GM12875 (cell line): ENCODE data around the gene UBE2D2.

Source experiments
- H3K4me3 ChIP-seq: one replicate; pipeline ENCODE4 v1.5.1; 2011; ENCODE audit warnings: low read depth, low read length, control low read depth
- TF ChIP-seq, protein P1 (sequence below): IDR thresholded peaks from 2 replicates; pipeline ENCODE4 v1.5.1; 2011; ENCODE audit warnings: low read depth, mild to moderate bottlenecking, control low read depth, inconsistent platforms, low read length, moderate library complexity, borderline replicate concordance; ENCODE audit not compliant: insufficient read depth

Gene UBE2D2

DNA sequence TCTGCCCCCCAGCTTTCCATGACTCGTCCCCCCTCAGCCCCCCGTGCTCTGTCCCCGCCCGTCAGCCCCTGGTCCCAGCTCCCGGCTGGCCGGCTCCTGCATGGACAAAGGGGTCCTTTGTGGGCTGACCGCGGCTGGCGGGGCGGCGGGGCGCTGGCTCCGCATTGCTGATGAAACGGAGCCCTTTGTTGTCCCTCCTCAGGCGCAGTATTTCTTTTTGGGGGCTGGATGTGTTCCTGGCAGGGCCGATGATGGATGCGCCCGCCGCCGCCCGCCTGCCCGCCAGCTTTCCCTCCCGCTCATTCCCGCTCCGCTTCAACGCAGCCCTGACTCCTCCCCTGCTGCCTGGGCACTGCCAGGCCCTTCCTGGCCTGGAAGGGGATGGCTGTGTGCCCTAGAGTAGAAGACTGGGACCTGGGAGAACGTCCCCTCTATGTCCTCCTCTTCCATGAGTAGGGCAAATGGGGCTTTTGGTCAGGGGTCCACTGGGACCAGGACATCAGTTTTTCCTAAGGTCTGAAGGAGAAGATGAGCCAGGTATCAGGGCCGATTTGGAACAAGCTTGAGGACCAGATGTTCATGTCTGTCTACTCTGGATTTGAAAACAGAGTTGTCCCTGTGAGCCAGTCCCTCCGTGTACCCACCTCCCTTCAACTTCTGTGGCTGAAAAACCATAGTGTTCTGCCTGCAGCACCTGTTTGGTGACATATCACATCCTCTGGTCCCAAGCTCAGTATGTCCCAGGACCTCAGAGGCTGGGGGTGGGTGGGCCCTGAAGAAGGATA lies 116.0 kb downstream of the UBE2D2 start:
- H3K4me3 ChIP-seq, result no peak overlapping the region
- TF ChIP-seq, protein P1, sequence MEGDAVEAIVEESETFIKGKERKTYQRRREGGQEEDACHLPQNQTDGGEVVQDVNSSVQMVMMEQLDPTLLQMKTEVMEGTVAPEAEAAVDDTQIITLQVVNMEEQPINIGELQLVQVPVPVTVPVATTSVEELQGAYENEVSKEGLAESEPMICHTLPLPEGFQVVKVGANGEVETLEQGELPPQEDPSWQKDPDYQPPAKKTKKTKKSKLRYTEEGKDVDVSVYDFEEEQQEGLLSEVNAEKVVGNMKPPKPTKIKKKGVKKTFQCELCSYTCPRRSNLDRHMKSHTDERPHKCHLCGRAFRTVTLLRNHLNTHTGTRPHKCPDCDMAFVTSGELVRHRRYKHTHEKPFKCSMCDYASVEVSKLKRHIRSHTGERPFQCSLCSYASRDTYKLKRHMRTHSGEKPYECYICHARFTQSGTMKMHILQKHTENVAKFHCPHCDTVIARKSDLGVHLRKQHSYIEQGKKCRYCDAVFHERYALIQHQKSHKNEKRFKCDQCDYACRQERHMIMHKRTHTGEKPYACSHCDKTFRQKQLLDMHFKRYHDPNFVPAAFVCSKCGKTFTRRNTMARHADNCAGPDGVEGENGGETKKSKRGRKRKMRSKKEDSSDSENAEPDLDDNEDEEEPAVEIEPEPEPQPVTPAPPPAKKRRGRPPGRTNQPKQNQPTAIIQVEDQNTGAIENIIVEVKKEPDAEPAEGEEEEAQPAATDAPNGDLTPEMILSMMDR, result no peak
